ENCODE data around the gene PEX10.

- TF ChIP-seq, protein P1, sequence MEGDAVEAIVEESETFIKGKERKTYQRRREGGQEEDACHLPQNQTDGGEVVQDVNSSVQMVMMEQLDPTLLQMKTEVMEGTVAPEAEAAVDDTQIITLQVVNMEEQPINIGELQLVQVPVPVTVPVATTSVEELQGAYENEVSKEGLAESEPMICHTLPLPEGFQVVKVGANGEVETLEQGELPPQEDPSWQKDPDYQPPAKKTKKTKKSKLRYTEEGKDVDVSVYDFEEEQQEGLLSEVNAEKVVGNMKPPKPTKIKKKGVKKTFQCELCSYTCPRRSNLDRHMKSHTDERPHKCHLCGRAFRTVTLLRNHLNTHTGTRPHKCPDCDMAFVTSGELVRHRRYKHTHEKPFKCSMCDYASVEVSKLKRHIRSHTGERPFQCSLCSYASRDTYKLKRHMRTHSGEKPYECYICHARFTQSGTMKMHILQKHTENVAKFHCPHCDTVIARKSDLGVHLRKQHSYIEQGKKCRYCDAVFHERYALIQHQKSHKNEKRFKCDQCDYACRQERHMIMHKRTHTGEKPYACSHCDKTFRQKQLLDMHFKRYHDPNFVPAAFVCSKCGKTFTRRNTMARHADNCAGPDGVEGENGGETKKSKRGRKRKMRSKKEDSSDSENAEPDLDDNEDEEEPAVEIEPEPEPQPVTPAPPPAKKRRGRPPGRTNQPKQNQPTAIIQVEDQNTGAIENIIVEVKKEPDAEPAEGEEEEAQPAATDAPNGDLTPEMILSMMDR (IDR thresholded peaks at IDR 0.05; ENCODE audit: low read depth, low read length), result no peak
- no peak for TF ChIP-seq POLR2A (IDR thresholded peaks at IDR 0.05; ENCODE audit: extremely low read depth, insufficient read length)
Observed at GRCh38 chr1:2400950-2401649, 11.3 kb downstream of the PEX10 start.
